Adrenal gland (tissue), 12 donors: ENCODE results near the gene PSAP. TPM values are rescaled to one million over a fixed set of nuclear protein-coding genes. Genes with fewer than 3 reads are reported as not detected.

Experiments used
- DNase-seq, 7 donors: peaks; one replicate each; pipeline ENCODE4 v3.0.0-alpha.2; 2019 to 2020
- H3K27ac ChIP-seq, 5 donors: fragments of 200-600 bp; sonication (generic) in 4 of 5; 1 replicate in 3 of 5; 2 replicates in 2 of 5; pipeline versions ENCODE4 v1.5.1 to v1.8.0; 2016 to 2020; ENCODE audit warnings: mild to moderate bottlenecking in 1 of 5
- H3K27me3 ChIP-seq: fragments of 200-600 bp; 2 replicates; pipeline ENCODE4 v1.8.0; 2021
- H3K36me3 ChIP-seq, 2 donors: fragments of 200-600 bp; replicated peaks in 1 of 2; 1 replicate in 1 of 2; 2 replicates in 1 of 2; pipeline versions ENCODE4 v1.5.1 to v1.8.0; 2018 to 2022
- H3K4me1 ChIP-seq, 2 donors: fragments of 200-600 bp; replicated peaks in 1 of 2; 1 replicate in 1 of 2; 2 replicates in 1 of 2; pipeline versions ENCODE4 v1.5.1 to v1.8.0; 2018 to 2021
- H3K4me3 ChIP-seq, 4 donors: fragments of 200-600 bp; sonication (generic) in 3 of 4; one replicate each; pipeline ENCODE4 v1.5.1; 2016 to 2018
- H3K9me3 ChIP-seq, 3 donors: fragments of 200-600 bp; sonication (generic) in 1 of 3; replicated peaks in 1 of 3; 1 replicate in 2 of 3; 2 replicates in 1 of 3; pipeline versions ENCODE4 v1.5.1 to v1.8.0; 2016 to 2021
- CTCF ChIP-seq, 6 experiments: fragments of 450-650 bp in 4 of 6; fragments of 200-600 bp in 2 of 6; sonication (generic) in 1 of 6; IDR thresholded peaks; 1 replicate in 5 of 6; 2 replicates in 1 of 6; pipeline versions ENCODE4 v1.5.1 to v1.8.0; 2016 to 2021; ENCODE audit warnings: antibody characterized with exemption in 6 of 6, mild to moderate bottlenecking in 2 of 6, moderate library complexity in 1 of 6
- POLR2A ChIP-seq, 2 donors: fragments of 450-650 bp; IDR thresholded peaks; one replicate each; pipeline ENCODE4 v1.6.1; 2017; ENCODE audit warnings: antibody characterized with exemption in 2 of 2, mild to moderate bottlenecking in 2 of 2, moderate library complexity in 1 of 2
- WGBS, 4 donors: extraction: QIAGEN DNeasy Blood & Tissue Kit in 2 of 4; methylation state at CpG; one replicate each; pipeline versions ENCODE4 v1.1.5 to v1.1.7; 2013 to 2017; 5-methylcytosine and 5-hydroxymethylcytosine counted together
- intact Hi-C, 2 donors: fragments of 100-400 bp; cut with DNase I; formaldehyde crosslinking; loops; one replicate each; pipeline versions ENCODE4 v1.14.1 to v1.15.0; 2022 to 2023
- polyA plus RNA-seq, 3 donors: library from polyadenylated mRNA; stranded (reverse); fragments of 200-250 nt in 2 of 3; fragments of 350-450 nt in 1 of 3; fragmentation: Illumina TruSeq in 1 of 3; extraction: RNeasy Lipid Tissue Mini Kit (QIAGEN cat#74804) in 1 of 3; gene quantifications; one replicate each; pipeline ENCODE4 v1.2.3, GENCODE V29; 2013 to 2014
- total RNA-seq, 9 donors: library from RNA; depleted of rRNA in 4 of 9; stranded (reverse); fragments of >200 nt in 4 of 9; fragments of 120-200 nt in 1 of 9; fragmentation: NEBNext Ultra II Directional in 1 of 9; extraction: Animal tissue kit (Norgen Biotek cat#: 25700) in 1 of 9; gene quantifications; one replicate each; pipeline versions ENCODE4 v1.1.0 to v1.2.4, GENCODE V29; 2013 to 2023
- donor health status: healthy with polysubstance abuse.
- donor health status: Bipolar disorder and iron deficiency.
- donor health status: DM: yes; HTN: yes; CAD: no.
- donor health status: DM: no; HTN: no; CAD: no.
- donor health status: DM: no; HTN: no; CAD: no.
- donor health status: DM: yes; HTN: yes; CAD: no.

The PSAP gene
- total and polyA plus RNA-seq, 12 donors = 623 to 3,452 (median 2,140) TPM

GRCh38 chr10:71773221-71773971 is 77.7 kb downstream of the PSAP start, which contains the start of gene VSIR:
TSS of gene VSIR (minus strand) at chr10:71773520. CDS start at chr10:71773439, 81 bp downstream.
- no peaks in the 10 kb centered on the region for H3K27me3 ChIP-seq
- peaks cover 18 to 59% of the 10 kb centered on the region in 2 donors for H3K4me1 ChIP-seq
- peak within 1 kb of the TSS in 4 of 5 donors; percentile 34 to 90 (median 72) for H3K27ac ChIP-seq
- 1 to 42% (median 3%) methylated on average over 3 to 55 of the region's 55 CpGs for WGBS, 4 donors
- intact Hi-C loops = loop anchor here in 1 of 2 donors (5.0 kb wide), 1 partner anchor 41 kb away; no protein-coding TSS in a partner anchor
- TF ChIP-seq POLR2A (IDR thresholded peaks at IDR 0.05) (peak; percentile 86 to 93), CTCF (IDR thresholded peaks at IDR 0.05) (peak in 5 of 6 experiments; percentile 35 to 89 (median 84))
- H3K4me3 ChIP-seq = peak within 1 kb of the TSS in 3 of 4 donors; percentile 4 to 74 (median 6)
- no peaks in the 10 kb centered on the region for H3K36me3 ChIP-seq
- H3K9me3 ChIP-seq = no peaks in the 10 kb centered on the region
- DNase-seq = peak; percentile 82 to 90 (median 87)

GRCh38 chr10:71772832-71773220 is 78.2 kb downstream of the PSAP start:
- DNase-seq = no peak

GRCh38 chr10:71771821-71772617 is 79.0 kb downstream of the PSAP start:
- H3K4me1 ChIP-seq = peaks cover 22 to 72% of the 10 kb centered on the region in 2 donors
- TF ChIP-seq POLR2A (IDR thresholded peaks at IDR 0.05) (peak; percentile 9 to 36), CTCF (IDR thresholded peaks at IDR 0.05) (no peak)
- no peaks in the 10 kb centered on the region for H3K27me3 ChIP-seq
- peak; percentile 67 to 93 (median 82) for DNase-seq
- H3K27ac ChIP-seq = peak overlapping the region in 4 of 5 donors; percentile 34 to 90 (median 72)
- intact Hi-C loops = loop anchor here in 1 of 2 donors (5.0 kb wide), 1 partner anchor 40 kb away; no protein-coding TSS in a partner anchor
- peak overlapping the region in 2 of 4 donors; percentile 6 to 74 for H3K4me3 ChIP-seq
- H3K36me3 ChIP-seq = no peaks in the 10 kb centered on the region
- WGBS, 4 donors = 0 to 15% (median 14%) methylated on average over 1 to 2 of the region's 2 CpGs
- no peaks in the 10 kb centered on the region for H3K9me3 ChIP-seq

More at GRCh38 chr10:71772832-71773220, 78.2 kb downstream of the PSAP start:
- Histone ChIP-seq H3K4me3 (peak overlapping the region in 3 of 4 donors; percentile 4 to 74 (median 6)), H3K27me3 (no peaks in the 10 kb centered on the region), H3K9me3 (no peaks in the 10 kb centered on the region), H3K27ac (peak overlapping the region in 4 of 5 donors; percentile 34 to 90 (median 72)), H3K36me3 (no peaks in the 10 kb centered on the region), H3K4me1 (peaks cover 18 to 64% of the 10 kb centered on the region in 2 donors)
- intact Hi-C loops = loop anchor here in 1 of 2 donors (5.0 kb wide), 1 partner anchor 41 kb away; no protein-coding TSS in a partner anchor
- 48 to 55% (median 51%) methylated on average over 4 of the region's 4 CpGs; no CpG with 5 or more reads in 1 of the 4 donors for WGBS, 4 donors
- TF ChIP-seq CTCF (IDR thresholded peaks at IDR 0.05) (no peak), POLR2A (IDR thresholded peaks at IDR 0.05) (no peak)
